Measurements from ENCODE around the gene CD6.

CD6 gene

GRCh38 chr11:61042537-61042936 lies 71.1 kb downstream of the CD6 start:
- no peak overlapping the region for H3K27ac ChIP-seq
- no peak overlapping the region for H3K4me3 ChIP-seq
- H3K9me3 ChIP-seq = no peaks in the 10 kb centered on the region
- peaks cover 0 to 5% (median 2%) of the 10 kb centered on the region in 4 donors for H3K4me1 ChIP-seq
- no peaks in the 10 kb centered on the region for H3K36me3 ChIP-seq
- intact Hi-C loops (cut with DNase I; ENCODE audit: low total_unique reads) = no loop called here
- TF ChIP-seq CTCF (IDR thresholded peaks at IDR 0.05) = no peak
- DNase-seq = no peak
- H3K27me3 ChIP-seq = no peaks in the 10 kb centered on the region

GRCh38 chr11:61042961-61043540 lies 71.6 kb downstream of the CD6 start:
- TF ChIP-seq CTCF (IDR thresholded peaks at IDR 0.05) = no peak
- Histone ChIP-seq H3K9me3 (no peaks in the 10 kb centered on the region), H3K27ac (no peak overlapping the region), H3K4me3 (no peak overlapping the region), H3K27me3 (no peaks in the 10 kb centered on the region), H3K36me3 (no peaks in the 10 kb centered on the region), H3K4me1 (peaks cover 0 to 5% (median 2%) of the 10 kb centered on the region in 4 donors)
- intact Hi-C loops (cut with DNase I; ENCODE audit: low total_unique reads) = no loop called here
- DNase-seq = no peak

- Histone ChIP-seq H3K27me3 (no peaks in the 10 kb centered on the region), H3K27ac (no peak overlapping the region), H3K9me3 (no peaks in the 10 kb centered on the region), H3K4me1 (peaks cover 0 to 5% (median 2%) of the 10 kb centered on the region in 4 donors), H3K4me3 (no peak overlapping the region), H3K36me3 (no peaks in the 10 kb centered on the region)
- no peak for DNase-seq
- no peak for TF ChIP-seq CTCF (IDR thresholded peaks at IDR 0.05)
- intact Hi-C loops (cut with DNase I; ENCODE audit: low total_unique reads) = no loop called here
Observed at GRCh38 chr11:61045271-61045670, 73.8 kb downstream of the CD6 start.

GRCh38 chr11:61046833-61047232 lies 75.4 kb downstream of the CD6 start:
- H3K9me3 ChIP-seq = no peaks in the 10 kb centered on the region
- TF ChIP-seq CTCF (IDR thresholded peaks at IDR 0.05) = no peak
- H3K27me3 ChIP-seq = no peaks in the 10 kb centered on the region
- H3K36me3 ChIP-seq = no peaks in the 10 kb centered on the region
- no peak overlapping the region for H3K27ac ChIP-seq
- intact Hi-C loops (cut with DNase I; ENCODE audit: low total_unique reads) = no loop called here
- H3K4me3 ChIP-seq = no peak overlapping the region
- DNase-seq = no peak
- peaks cover 0 to 4% (median 2%) of the 10 kb centered on the region in 4 donors for H3K4me1 ChIP-seq

GRCh38 chr11:61048368-61049062 lies 77.0 kb downstream of the CD6 start:
- no peak for TF ChIP-seq CTCF (IDR thresholded peaks at IDR 0.05)
- Histone ChIP-seq H3K36me3 (no peaks in the 10 kb centered on the region), H3K4me1 (no peaks in the 10 kb centered on the region), H3K27ac (no peak overlapping the region), H3K27me3 (no peaks in the 10 kb centered on the region), H3K9me3 (no peaks in the 10 kb centered on the region), H3K4me3 (no peak overlapping the region)
- DNase-seq = no peak
- intact Hi-C loops (cut with DNase I; ENCODE audit: low total_unique reads) = no loop called here
